Endometrial microvascular endothelial cells (primary cell): ENCODE results near the gene IFT52. TPM values are rescaled to one million over a fixed set of nuclear protein-coding genes. Genes with fewer than 3 reads are reported as not detected.

ENCODE experiments used
- in situ Hi-C: cut with HindIII; loops from 2 replicates; pipeline ENCODE4 v1.10.0; 2017; ENCODE audit warnings: low sequenced_read_pairs, low pct_unique_long_range_greater_than_20kb; ENCODE audit errors: inconsistent ontology term
- total RNA-seq: library from RNA; depleted of rRNA; stranded (reverse); fragments of >200 nt; gene quantifications from one replicate; pipeline ENCODE4 v1.2.3, GENCODE V29; 2015; ENCODE audit errors: inconsistent ontology term

The IFT52 gene, protein sequence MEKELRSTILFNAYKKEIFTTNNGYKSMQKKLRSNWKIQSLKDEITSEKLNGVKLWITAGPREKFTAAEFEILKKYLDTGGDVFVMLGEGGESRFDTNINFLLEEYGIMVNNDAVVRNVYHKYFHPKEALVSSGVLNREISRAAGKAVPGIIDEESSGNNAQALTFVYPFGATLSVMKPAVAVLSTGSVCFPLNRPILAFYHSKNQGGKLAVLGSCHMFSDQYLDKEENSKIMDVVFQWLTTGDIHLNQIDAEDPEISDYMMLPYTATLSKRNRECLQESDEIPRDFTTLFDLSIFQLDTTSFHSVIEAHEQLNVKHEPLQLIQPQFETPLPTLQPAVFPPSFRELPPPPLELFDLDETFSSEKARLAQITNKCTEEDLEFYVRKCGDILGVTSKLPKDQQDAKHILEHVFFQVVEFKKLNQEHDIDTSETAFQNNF
- 19.5 TPM for total RNA-seq

DNA sequence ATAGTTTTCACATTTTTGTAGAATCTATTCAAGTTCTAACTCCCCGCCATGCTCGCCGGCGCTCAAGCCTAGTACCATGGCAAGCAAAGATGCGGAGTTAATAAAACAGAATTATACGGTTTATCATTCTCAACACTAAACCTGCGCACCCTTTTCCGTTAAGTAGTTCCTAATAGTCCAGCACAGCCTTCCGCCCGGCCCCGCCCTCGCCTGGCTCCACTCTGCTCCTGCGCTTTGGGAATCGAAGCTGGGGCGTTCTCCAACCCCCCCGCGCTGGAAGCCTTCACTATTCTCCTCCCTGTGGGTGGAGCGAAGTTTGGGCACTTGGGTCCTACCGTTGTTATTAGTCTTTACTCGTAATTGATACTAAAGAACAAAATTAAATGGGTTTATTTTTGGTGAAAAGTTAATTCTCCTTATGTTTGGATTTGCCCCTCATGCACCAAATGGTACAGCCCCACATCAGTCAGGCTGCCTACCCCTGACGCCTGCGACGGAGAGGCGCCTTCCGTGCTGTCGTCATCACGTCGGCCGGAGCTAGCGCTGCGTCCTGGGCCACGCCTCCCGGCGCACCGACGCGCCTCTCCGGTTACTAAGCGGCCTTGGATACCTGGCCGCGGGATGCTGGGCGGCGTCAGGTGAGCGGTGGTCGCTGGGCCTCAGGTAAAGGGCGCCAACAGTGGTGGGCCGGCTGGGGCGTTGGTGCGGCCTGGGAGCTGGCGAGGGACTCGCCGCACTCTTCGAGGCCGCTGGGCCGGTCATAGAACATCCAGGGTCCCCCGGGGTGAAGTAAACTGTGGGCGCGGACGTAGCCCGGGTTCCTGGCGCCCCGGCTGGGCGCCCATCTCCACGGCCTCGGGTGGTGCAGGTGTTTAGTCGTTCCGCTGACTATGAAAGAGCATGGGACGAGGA, at the start of gene IFT52:
TSS of gene IFT52 (plus strand) at position 546 of the 912 bp plus-strand sequence. CDS start 3,762 bp downstream, outside the sequence.
- in situ Hi-C loops = no loop called here

DNA sequence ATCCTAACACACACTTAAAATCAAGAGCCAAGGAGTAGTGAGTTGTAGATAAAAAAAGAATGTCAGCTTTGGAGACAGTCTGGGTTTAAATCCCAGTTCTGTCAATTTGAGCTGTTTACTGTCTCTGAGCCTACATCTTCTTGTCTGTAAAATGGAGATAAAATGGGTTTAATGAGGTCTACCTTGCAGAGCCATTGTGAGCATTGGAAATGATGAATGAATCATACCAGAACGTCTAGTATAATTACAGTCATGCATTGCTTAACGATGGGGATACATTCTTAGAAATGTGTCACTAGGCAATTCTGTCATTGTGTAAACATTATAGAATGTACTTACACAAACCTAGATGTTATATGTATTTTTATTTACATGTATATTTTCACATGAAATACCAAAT, 49.5 kb upstream of the IFT52 start:
- in situ Hi-C loops = no loop called here

DNA sequence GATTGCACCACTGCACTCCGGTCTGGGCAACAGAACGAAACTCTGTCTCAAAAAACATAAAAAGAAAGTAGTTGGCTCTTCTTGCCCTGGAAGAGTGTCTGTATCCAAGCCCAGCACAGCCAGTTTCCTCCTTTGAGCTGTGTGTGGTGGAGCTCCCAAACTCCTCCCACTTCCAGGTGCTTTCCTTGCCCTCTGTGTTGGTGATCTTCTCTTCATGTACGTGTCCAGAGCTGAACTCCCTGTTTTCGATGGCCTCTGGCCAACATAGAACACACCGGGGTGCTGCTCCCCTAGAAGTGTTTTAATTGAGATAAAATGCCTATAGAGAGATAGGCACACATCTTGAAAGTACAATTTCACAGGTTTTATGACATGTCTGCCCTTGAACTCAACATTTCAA, 48.6 kb upstream of the IFT52 start:
- in situ Hi-C loops = no loop called here

DNA sequence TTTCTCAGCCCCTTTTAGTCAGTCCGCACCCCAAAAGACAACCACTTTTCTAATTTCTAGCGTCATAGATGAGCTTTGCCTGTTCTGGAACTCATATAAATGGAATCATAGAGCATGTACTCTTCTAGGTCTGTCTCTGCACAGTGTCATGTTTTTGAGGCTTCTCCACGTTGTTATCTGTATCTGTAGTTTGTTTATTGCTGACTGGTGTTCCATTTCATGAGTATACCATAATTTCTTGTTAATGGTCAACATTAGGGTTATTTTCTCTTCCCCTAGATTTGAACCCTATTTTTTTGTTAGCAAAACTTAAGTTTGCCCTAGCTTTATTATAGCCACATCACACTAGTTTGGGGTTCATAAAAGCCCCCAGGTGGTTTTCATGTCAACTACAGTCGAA, 48.1 kb upstream of the IFT52 start:
- in situ Hi-C loops = no loop called here

DNA sequence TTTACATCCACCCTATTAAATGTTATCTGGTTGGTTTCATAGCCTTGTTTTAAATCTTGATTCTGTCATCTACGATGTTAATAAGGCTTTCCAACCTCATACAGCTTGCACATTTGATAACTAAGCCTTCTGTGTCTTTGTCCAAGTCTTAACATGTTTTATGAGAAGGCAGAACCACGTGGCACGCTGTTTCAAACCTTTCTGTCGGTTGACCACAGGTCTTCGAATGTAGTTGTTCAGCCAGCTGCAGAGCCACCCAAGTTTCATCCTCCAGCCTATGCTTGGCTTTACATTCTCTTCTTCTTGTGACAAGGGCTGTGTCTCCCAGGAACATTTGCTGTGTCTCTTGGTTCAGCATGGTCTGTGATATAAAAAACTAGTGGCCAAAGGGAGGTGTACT, 47.6 kb upstream of the IFT52 start:
- in situ Hi-C loops = no loop called here

DNA sequence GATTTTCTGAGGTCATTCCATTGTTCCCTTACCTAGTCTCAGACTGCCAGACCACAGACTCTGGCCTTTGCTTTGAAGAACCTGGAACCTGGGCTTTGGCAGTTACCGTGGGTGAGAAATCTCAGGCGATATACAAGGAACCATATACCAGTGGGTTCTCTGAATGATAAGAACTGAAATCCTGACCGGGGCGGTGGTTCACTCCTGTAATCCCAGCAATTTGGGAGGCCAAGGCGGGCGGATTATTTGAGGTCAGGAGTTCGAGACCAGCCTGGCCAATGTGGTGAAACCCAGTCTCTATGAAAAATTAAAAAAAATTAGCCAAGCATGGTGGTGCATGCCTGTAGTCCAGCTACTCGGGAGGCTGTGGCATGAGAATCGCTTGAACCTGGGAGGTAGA, 46.2 kb upstream of the IFT52 start:
- in situ Hi-C loops = no loop called here

DNA sequence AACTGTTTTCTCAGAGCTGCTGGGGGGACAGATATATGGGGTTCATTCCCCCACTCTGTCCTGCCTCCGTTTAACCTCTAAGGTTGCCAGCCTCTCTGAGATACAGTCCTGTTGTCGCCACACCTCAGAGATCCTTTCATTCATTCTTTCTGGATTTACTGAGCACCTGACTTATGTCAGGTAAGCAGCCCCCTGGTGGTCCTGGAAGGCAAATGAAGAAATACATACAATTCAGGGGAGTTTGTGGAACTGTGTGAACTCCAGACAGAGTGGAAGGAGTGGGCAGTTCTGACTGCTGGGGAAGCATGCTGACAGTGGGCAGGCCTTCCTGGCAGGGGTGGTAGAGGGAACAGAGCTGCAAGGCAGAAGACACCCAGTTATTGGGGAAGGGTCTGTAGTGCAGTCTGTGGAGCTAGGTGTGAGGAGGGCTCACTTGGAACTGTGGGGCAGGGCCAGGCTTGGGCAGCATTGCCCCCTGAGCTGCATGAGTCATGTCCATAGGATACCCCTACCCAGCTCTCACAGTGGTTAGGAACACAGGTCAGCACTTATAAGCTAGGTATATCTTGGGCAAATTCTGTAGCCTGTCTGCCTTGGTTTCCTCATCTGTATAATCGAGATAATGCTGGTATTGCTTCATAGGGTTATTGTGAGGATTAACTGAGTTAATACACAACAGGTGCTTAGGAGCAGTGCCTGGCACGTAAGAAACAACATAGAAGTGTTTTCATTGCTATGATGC, 44.7 kb upstream of the IFT52 start:
- in situ Hi-C loops = no loop called here

DNA sequence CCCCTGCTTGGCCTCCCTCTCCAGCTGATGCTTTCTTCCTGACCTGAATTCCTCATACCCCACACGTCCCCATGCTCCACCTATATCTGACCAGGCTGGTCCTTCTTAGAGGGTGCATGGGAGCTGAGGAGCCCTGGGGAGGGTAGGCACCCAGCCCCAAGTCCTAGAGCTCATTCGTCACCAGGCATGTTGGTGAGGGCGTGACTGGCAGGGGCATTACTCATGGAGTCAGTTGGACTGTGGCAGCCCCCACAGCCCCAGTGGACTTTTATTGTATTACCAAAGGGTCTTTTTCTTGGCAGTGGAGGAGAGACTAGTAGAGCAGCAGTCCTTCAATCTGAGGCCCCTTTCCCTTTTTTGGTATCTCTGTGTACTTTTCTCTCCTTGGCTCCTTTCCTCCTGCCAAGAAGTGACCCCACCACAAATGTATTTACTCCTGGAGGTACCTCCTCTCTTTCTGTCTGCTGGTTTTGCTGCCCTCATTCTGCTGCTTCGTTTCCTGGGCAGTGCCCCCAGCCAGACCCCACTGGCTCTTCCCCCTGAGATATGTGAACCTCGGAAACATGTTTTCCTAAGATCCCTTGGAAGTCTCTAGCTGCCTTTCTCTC, 42.4 kb upstream of the IFT52 start:
- in situ Hi-C loops = no loop called here

DNA sequence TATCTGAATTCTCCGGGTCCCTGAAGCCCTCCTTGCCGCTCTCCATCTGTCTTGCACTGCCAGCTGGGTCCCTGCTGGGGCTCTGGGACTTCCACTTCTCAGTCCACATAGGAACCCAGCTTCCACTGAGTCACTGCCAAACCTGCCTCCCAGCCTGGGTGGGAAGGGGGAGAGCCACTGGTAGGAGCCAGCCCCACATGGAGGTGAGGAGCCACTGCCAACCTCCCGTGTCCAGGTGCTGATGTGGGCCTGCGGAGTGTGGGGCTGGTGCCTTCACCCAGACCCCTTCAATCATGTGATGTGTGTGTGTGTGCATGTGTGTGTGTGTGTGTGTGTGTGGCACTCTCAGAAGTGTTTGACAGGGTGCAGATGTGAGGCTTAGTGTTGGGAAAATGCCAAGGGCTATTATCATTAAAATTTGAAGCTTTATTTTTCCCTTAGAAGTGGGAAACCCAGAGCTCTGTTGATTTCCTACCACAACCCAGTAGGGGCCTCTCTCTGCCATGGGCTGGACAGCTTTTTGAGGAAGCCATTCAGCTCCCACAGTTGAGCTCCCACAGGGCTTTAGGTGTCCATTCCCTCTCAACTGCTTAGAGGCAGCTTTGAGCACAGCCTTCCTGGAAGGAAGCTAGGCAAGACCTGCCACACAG, 41.2 kb upstream of the IFT52 start:
- in situ Hi-C loops = no loop called here

DNA sequence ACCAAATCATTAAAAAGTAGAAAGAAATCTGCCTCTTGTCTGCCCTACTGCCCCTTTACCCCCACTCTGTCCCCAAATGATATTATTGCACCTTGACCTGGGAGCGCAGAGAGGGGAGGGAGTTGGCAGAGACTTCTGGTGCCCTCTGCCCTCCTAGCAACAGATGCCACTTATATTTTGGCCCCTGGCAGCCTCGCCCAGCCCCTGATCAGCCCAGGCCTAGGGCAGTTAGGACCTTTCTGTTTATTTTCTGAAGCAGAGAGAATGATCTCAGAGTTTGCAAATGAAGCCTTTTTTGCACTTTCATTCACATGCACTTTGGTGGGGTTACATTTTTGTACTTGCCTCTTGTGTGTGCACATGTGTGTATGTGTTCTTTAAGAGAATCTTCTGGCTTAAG, 40.3 kb upstream of the IFT52 start:
- in situ Hi-C loops = no loop called here

DNA sequence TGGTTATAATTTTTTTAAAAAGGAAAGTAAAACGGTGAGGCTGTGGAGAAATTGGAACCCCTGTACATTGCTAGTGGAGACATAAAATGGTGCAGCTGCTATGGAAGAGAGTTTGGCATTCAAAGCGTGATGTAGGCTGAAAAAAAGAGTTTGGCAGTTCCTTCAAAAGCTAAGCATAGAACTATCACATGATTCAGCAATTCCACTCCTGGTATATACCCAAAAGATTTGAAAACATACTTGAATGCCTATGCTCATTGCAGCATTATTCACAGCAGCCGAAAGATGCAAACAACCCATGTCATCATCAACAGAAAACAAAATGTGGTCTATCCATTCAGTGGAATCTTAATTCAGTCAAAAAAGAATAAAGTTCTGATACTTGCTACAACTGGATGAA, 36.4 kb upstream of the IFT52 start:
- in situ Hi-C loops = no loop called here

DNA sequence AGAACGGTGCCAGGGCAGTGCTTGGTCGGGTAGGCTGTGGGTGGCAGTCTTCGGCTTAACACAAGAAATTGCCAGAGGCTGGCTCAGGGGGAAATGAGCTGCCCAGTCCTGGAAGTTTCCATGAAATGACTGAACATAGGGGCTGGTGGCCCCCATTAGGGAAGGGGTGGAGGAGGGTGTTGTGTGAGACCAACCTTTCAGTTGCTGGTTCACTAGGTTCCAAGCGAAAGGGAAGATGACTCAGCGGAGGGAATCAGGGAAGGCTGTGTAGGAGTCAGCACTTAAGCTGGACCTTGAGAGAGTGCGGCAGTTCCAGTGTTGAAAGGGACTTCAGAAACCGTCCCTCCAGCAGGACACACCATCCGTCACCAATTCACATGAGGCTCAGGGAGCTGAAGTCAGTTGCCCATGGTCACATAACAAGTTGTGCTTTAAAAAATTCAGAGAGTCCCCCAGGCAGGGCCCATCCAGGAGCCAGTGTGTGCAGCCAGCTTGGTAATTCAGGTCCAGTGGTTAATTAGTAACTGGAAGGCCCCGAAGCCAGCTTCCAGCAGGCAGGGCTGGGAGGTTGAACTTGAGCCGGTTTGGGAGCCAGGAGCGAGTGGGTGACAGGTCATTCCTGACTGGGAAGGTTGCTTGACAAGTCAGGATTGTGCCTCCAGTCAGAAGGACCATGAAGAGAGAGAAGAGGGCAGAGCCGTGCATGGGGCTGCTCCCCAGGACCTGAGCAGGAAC, 32.2 kb upstream of the IFT52 start, which contains the start of gene SGK2:
TSS of gene SGK2 (plus strand) at position 616 of the 735 bp plus-strand sequence. CDS start 7,469 bp downstream, outside the sequence.
- in situ Hi-C loops = no loop called here

DNA sequence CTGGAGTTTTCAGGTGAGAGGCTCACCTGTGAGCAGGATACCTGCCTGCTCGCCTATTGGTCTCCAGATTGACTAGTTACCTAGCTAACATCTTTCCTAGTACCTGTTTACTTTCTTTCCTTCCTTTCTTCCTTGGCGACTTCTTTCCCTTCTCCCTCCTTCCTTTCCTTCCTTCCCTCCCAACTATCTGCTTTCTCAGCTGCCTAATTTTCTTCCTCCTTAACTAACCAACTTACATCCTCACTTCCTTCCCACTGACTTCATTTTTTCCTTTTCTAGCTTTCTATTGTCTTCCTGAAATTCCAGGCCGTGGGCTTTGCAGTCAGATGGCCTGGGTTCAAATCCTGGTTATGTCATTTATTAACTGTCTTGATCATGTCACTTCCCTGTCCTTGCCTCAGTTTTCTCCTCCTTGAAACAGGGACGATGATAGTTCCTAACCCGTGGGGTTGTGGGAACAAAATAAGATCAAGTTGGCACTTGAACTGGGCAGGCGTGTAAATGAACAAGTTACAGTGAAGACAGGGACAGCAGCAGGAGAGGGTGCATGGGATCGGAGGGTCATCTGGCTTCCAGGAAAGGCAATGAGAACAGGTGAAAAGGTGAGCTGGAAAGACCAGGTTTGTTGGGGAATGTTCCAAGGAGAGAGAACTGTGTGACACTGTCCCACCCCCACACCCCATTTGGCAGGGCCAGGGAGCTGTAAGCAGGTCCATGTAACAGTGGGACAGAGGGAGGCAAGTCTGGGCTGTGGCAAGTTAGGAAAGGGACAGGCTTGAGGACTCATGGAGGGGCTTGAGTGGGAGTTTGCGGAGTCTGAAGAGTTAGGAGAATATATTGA, 31.4 kb upstream of the IFT52 start:
- in situ Hi-C loops = no loop called here

DNA sequence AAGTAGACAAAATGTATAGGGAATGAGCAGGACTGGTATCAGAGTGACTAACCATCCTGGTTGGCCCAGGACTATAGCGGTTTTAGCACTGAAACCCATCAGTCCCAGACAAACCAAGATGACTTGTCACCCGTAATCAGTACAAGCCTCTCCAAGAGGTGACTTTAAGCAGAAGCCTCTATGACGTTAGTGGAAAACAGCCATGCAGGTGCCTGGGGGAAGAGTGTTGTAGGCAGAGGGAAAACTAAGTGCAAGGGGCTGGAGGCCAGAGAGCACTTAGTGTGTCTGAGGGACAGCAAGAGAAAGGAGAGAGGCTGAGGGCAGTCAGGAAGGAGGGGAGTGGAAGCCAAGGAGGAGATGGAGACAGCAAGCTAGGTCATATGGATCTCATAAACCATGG, 29.8 kb upstream of the IFT52 start:
- in situ Hi-C loops = no loop called here

DNA sequence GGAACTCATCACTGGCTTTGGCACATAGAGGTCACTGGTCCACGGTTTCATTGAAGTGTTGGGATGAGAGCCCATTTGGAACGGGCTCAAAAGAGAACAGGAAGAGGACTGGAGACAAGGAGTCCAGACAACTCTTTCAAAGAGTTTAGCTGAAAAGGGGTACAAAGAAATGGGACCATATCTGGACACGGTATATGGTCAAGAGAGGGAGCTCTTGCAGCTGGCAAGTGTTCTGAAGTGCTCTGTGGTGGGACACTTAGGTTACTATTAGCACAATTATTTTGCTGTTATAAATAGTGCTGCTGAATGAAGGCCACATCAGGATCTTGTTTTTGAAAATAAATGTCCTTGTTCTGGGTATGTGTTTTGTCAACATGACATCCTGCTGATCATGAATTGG, 27.3 kb upstream of the IFT52 start:
- in situ Hi-C loops = no loop called here

DNA sequence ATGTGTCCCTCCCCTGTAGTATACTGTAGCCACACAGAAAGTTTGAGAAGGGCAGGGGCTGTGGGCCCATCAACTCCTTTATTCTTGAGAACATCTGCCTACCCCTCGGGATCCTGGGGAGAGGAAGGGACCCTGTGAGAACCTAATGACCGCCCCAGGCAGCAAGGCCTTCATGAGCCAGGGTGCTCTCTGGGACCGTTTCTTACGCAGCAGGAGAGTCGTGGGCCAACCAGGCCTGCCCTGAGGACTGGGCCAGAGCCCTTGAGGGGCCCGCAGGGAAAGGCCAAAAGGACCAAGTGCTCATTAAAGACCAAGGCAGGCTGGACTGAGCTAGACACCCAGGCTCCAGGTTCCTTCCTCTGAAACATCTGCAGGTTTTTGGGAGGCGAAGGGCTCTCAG, 26.7 kb upstream of the IFT52 start:
- in situ Hi-C loops = no loop called here

DNA sequence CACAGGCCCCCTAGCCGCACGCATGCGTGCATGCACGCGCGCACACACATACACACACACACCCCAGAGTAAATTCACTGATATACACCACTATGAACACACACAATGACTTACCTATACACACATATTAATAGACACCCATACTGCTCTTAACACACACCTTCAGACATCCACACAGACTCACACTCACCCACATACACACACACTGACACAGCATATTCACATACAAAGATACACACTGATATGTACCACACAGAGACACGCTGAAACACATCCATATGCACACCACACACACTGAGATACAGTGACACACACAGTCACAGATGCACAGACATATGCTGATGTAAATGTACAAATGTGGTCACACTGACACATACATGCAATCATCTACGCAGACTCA, 26.3 kb upstream of the IFT52 start:
- in situ Hi-C loops = no loop called here
